Liver (tissue), 9 donors: ENCODE results near the gene TNS4. TPM values are rescaled to one million over a fixed set of nuclear protein-coding genes. Genes with fewer than 3 reads are reported as not detected.
A peak's percentile ranks its signal among the peaks of the same experiment; 100 is the strongest.

Experiments used
- DNase-seq: peaks from one replicate; pipeline ENCODE4 v3.0.0-alpha.2; 2017; ENCODE audit warnings: low spot score
- H3K27ac ChIP-seq, 2 donors: one replicate each; pipeline ENCODE4 v1.7.0; 2013; ENCODE audit warnings: inconsistent platforms in 2 of 2, low read length in 2 of 2, control low read depth in 1 of 2, low read depth in 1 of 2, mild to moderate bottlenecking in 1 of 2
- H3K27me3 ChIP-seq, 4 donors: one replicate each; pipeline versions ENCODE4 v1.6.1 to v1.7.0; 2013; ENCODE audit warnings: low read length in 3 of 4, inconsistent platforms in 1 of 4, mild to moderate bottlenecking in 1 of 4, moderate library complexity in 1 of 4; ENCODE audit not compliant: control insufficient read depth in 4 of 4, insufficient read depth in 4 of 4
- H3K36me3 ChIP-seq, 4 donors: one replicate each; pipeline versions ENCODE4 v1.6.1 to v1.7.0; 2013; ENCODE audit warnings: low read length in 3 of 4, mild to moderate bottlenecking in 3 of 4, low read depth in 1 of 4, moderate library complexity in 1 of 4; ENCODE audit not compliant: control insufficient read depth in 4 of 4, insufficient read depth in 3 of 4
- H3K4me1 ChIP-seq, 4 donors: one replicate each; pipeline versions ENCODE4 v1.6.1 to v1.7.0; 2013; ENCODE audit warnings: low read length in 3 of 4, mild to moderate bottlenecking in 3 of 4, moderate library complexity in 1 of 4; ENCODE audit not compliant: control insufficient read depth in 4 of 4, insufficient read depth in 4 of 4
- H3K4me3 ChIP-seq, 3 donors: one replicate each; pipeline versions ENCODE4 v1.6.1 to v1.7.0; 2013; ENCODE audit warnings: low read length in 3 of 3, control low read depth in 1 of 3, low read depth in 1 of 3, mild to moderate bottlenecking in 1 of 3
- H3K9ac ChIP-seq, 2 donors: one replicate each; pipeline ENCODE4 v1.7.0; 2013; ENCODE audit warnings: low read length in 2 of 2, mild to moderate bottlenecking in 2 of 2, moderate library complexity in 2 of 2, control low read depth in 1 of 2, low read depth in 1 of 2
- H3K9me3 ChIP-seq, 4 donors: one replicate each; pipeline versions ENCODE4 v1.6.1 to v1.7.0; 2013; ENCODE audit warnings: low read length in 3 of 4; ENCODE audit not compliant: control insufficient read depth in 4 of 4
- CTCF ChIP-seq: fragments of 150-350 bp; IDR thresholded peaks from 2 replicates; pipeline ENCODE4 v1.5.1; 2017; ENCODE audit warnings: improper control_type of control experiment, low read depth, low read length; ENCODE audit not compliant: missing input control
- EGR1 ChIP-seq, 2 donors: IDR thresholded peaks; 2 replicates each; pipeline ENCODE4 v1.6.1; 2016 to 2018; ENCODE audit warnings: antibody characterized with exemption in 2 of 2, low read depth in 2 of 2
- FOXA1 ChIP-seq: IDR thresholded peaks from 2 replicates; pipeline ENCODE4 v1.6.1; 2016; ENCODE audit warnings: antibody characterized with exemption
- FOXA2 ChIP-seq: IDR thresholded peaks from 2 replicates; pipeline ENCODE4 v1.6.1; 2016; ENCODE audit warnings: antibody characterized with exemption
- HNF4A ChIP-seq, 2 donors: conservative IDR thresholded peaks; 2 replicates each; pipeline ENCODE4 v1.6.1; 2016; ENCODE audit warnings: antibody characterized with exemption in 2 of 2, mild to moderate bottlenecking in 2 of 2
- HNF4G ChIP-seq: IDR thresholded peaks from 2 replicates; pipeline ENCODE4 v1.6.1; 2016; ENCODE audit warnings: antibody characterized with exemption
- JUND ChIP-seq, 2 donors: IDR thresholded peaks; 2 replicates each; pipeline ENCODE4 v1.6.1; 2016; ENCODE audit warnings: antibody characterized with exemption in 2 of 2
- MAX ChIP-seq: IDR thresholded peaks from 2 replicates; pipeline ENCODE4 v1.6.1; 2016; ENCODE audit warnings: antibody characterized with exemption
- NR2F2 ChIP-seq: IDR thresholded peaks from 2 replicates; pipeline ENCODE4 v1.6.1; 2016; ENCODE audit warnings: antibody characterized with exemption
- RAD21 ChIP-seq, 2 donors: IDR thresholded peaks; 2 replicates each; pipeline ENCODE4 v1.6.1; 2016; ENCODE audit warnings: antibody characterized with exemption in 2 of 2, mild to moderate bottlenecking in 2 of 2
- REST ChIP-seq: IDR thresholded peaks from 2 replicates; pipeline ENCODE4 v1.6.1; 2016; ENCODE audit warnings: antibody characterized with exemption, mild to moderate bottlenecking
- RXRA ChIP-seq, 2 donors: IDR thresholded peaks; 2 replicates each; pipeline ENCODE4 v1.6.1; 2017 to 2018; ENCODE audit warnings: antibody characterized with exemption in 2 of 2, mild to moderate bottlenecking in 1 of 2
- SP1 ChIP-seq: IDR thresholded peaks from 2 replicates; pipeline ENCODE4 v1.6.1; 2018; ENCODE audit warnings: antibody characterized with exemption, mild to moderate bottlenecking
- TAF1 ChIP-seq: conservative IDR thresholded peaks from 2 replicates; pipeline ENCODE4 v1.6.1; 2016; ENCODE audit warnings: antibody characterized with exemption, mild to moderate bottlenecking
- YY1 ChIP-seq: IDR thresholded peaks from 2 replicates; pipeline ENCODE4 v1.6.1; 2016; ENCODE audit warnings: antibody characterized with exemption, mild to moderate bottlenecking
- WGBS: extraction: QIAGEN DNeasy Blood & Tissue Kit; methylation state at CpG from one replicate; pipeline ENCODE4 v1.1.7; 2013; 5-methylcytosine and 5-hydroxymethylcytosine counted together
- polyA plus RNA-seq, 2 donors: library from polyadenylated mRNA; stranded (reverse) in 1 of 2; unstranded in 1 of 2; fragments of 200-250 nt in 1 of 2; fragments of >200 nt in 1 of 2; fragmentation: Nextera tagmentation in 1 of 2; extraction: Ambion mirVana in 1 of 2; gene quantifications; one replicate each; pipeline versions ENCODE4 v1.2.1 to v1.2.3, GENCODE V29; 2013 to 2015
- total RNA-seq, 2 donors: library from RNA; depleted of rRNA; stranded (reverse); fragments of >200 nt; gene quantifications; one replicate each; pipeline ENCODE4 v1.2.3, GENCODE V29; 2014
- donor health status: healthy.
- donor health status: healthy.
- donor health status: healthy.
- donor health status: healthy.
- donor health status: healthy.

Gene TNS4
- total and polyA plus RNA-seq, 4 donors: 0.08 TPM; not detected in 3

- Histone ChIP-seq H3K9me3 (no peaks in the 10 kb centered on the region), H3K36me3 (no peaks in the 10 kb centered on the region), H3K9ac (peak overlapping the region; percentile 3 to 46), H3K4me1 (peaks cover 28 to 62% (median 45%) of the 10 kb centered on the region in 4 donors), H3K27me3 (no peaks in the 10 kb centered on the region), H3K27ac (peak overlapping the region; percentile 90 to 94), H3K4me3 (peak overlapping the region in 1 of 3 donors; percentile 11)
- 78% methylated on average over 9 of the region's 9 CpGs for WGBS
- DNase-seq: no peak
- TF ChIP-seq CTCF (no peak), JUND (IDR thresholded peaks at IDR 0.05) (no peak), NR2F2 (no peak), FOXA1 (no peak), TAF1 (no peak), HNF4G (no peak)
These were observed 47.1 kb upstream of the TNS4 start for GRCh38 chr17:40548491-40548981.

GRCh38 chr17:40547785-40548478, 46.5 kb upstream of the TNS4 start:
- no peak for TF ChIP-seq SP1
- no peak for TF ChIP-seq FOXA2
- TF ChIP-seq REST: no peak
- no peak for TF ChIP-seq MAX
- no peaks in the 10 kb centered on the region for H3K36me3 ChIP-seq
- H3K9ac ChIP-seq: peak overlapping the region; percentile 3 to 46
- H3K27me3 ChIP-seq: no peaks in the 10 kb centered on the region
- 76% methylated on average over 2 of the region's 2 CpGs for WGBS
- no peaks in the 10 kb centered on the region for H3K9me3 ChIP-seq
- peak overlapping the region; percentile 90 to 94 for H3K27ac ChIP-seq
- peak overlapping the region in 2 of 3 donors; percentile 8 to 11 for H3K4me3 ChIP-seq
- no peak for DNase-seq
- peaks cover 29 to 64% (median 47%) of the 10 kb centered on the region in 4 donors for H3K4me1 ChIP-seq

- no peaks in the 10 kb centered on the region for H3K9me3 ChIP-seq
- no peak for TF ChIP-seq EGR1 (IDR thresholded peaks at IDR 0.05; ENCODE audit: low read depth in 2 of 2)
- TF ChIP-seq YY1: peak; percentile 90
- peak in 1 of 2 donors; percentile 15 for TF ChIP-seq RXRA (IDR thresholded peaks at IDR 0.05)
- TF ChIP-seq HNF4A (conservative IDR thresholded peaks at IDR 0.05): no peak
- TF ChIP-seq HNF4G: no peak
- no peak for TF ChIP-seq RAD21 (IDR thresholded peaks at IDR 0.05)
- peak; percentile 17 for TF ChIP-seq MAX
- TF ChIP-seq CTCF: no peak
- no peak for TF ChIP-seq TAF1
- H3K4me1 ChIP-seq: peaks cover 26 to 62% (median 47%) of the 10 kb centered on the region in 4 donors
- no peaks in the 10 kb centered on the region for H3K36me3 ChIP-seq
- H3K27ac ChIP-seq: peak overlapping the region; percentile 90 to 94
- peak overlapping the region in 1 of 3 donors; percentile 11 for H3K4me3 ChIP-seq
- H3K27me3 ChIP-seq: no peaks in the 10 kb centered on the region
- DNase-seq: peak; percentile 31
- peak overlapping the region in 1 of 2 donors; percentile 46 for H3K9ac ChIP-seq
- WGBS: 72% methylated on average over 11 of the region's 11 CpGs
These were observed 45.8 kb upstream of the TNS4 start for GRCh38 chr17:40547079-40547784.
